Mammary epithelial cell (primary cell): ENCODE data around the gene KCTD10.

Source experiments
- EZH2 ChIP-seq: IDR thresholded peaks from 2 replicates; pipeline ENCODE4 v1.6.1; 2012; ENCODE audit warnings: low read length, inconsistent platforms, borderline replicate concordance
- TF ChIP-seq, protein P1 (sequence below), 2 donors: IDR thresholded peaks in 1 of 2; conservative IDR thresholded peaks in 1 of 2; 2 replicates each; pipeline ENCODE4 v1.5.1; 2011 to 2012; ENCODE audit warnings: inconsistent platforms in 2 of 2, low read length in 2 of 2, mild to moderate bottlenecking in 2 of 2, control low read depth in 1 of 2, low read depth in 1 of 2; ENCODE audit not compliant: insufficient read depth in 1 of 2; ENCODE audit errors: extremely low read depth in 1 of 2

DNA sequence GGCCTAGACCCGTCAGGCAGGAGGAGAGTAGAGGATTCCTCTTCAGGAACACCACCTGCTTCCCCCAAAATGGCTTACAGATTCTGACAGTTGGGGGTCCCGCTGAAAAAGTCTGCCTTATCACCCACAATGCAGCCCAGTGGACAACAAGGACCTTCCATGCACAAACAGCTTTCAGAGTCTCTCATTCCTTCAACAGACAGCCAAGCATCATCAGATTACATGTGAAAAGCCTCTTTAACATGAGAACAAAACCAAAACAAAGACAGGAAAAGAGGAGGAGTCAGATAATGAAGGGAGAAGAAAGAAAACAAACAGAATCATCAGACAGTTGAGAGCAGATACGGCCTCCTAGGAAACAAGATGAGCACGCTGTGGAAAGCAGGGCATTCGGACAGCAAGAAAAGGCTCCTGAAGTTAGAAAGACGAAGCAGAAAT lies 18.3 kb downstream of the KCTD10 start:
- no peak for TF ChIP-seq EZH2
- TF ChIP-seq, protein P1, sequence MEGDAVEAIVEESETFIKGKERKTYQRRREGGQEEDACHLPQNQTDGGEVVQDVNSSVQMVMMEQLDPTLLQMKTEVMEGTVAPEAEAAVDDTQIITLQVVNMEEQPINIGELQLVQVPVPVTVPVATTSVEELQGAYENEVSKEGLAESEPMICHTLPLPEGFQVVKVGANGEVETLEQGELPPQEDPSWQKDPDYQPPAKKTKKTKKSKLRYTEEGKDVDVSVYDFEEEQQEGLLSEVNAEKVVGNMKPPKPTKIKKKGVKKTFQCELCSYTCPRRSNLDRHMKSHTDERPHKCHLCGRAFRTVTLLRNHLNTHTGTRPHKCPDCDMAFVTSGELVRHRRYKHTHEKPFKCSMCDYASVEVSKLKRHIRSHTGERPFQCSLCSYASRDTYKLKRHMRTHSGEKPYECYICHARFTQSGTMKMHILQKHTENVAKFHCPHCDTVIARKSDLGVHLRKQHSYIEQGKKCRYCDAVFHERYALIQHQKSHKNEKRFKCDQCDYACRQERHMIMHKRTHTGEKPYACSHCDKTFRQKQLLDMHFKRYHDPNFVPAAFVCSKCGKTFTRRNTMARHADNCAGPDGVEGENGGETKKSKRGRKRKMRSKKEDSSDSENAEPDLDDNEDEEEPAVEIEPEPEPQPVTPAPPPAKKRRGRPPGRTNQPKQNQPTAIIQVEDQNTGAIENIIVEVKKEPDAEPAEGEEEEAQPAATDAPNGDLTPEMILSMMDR (conservative IDR thresholded peaks at IDR 0.05 in 1 of 2, IDR thresholded peaks at IDR 0.05 in 1 of 2; ENCODE audit: extremely low read depth in 1 of 2, insufficient read depth in 1 of 2, low read depth in 1 of 2, low read length in 2 of 2), result no peak
